Breast epithelium (tissue), 3 donors: ENCODE measurements around the gene SLC25A28.

Experiments used
- POLR2A ChIP-seq: fragments of 450-650 bp; IDR thresholded peaks from one replicate; pipeline ENCODE4 v1.6.1; 2016; ENCODE audit warnings: antibody characterized with exemption, mild to moderate bottlenecking, moderate library complexity
- TF ChIP-seq, protein P1 (sequence below), 3 donors: fragments of 450-650 bp; IDR thresholded peaks; one replicate each; pipeline ENCODE4 v1.5.1; 2016 to 2017; ENCODE audit warnings: antibody characterized with exemption in 3 of 3, mild to moderate bottlenecking in 3 of 3, moderate library complexity in 3 of 3

DNA sequence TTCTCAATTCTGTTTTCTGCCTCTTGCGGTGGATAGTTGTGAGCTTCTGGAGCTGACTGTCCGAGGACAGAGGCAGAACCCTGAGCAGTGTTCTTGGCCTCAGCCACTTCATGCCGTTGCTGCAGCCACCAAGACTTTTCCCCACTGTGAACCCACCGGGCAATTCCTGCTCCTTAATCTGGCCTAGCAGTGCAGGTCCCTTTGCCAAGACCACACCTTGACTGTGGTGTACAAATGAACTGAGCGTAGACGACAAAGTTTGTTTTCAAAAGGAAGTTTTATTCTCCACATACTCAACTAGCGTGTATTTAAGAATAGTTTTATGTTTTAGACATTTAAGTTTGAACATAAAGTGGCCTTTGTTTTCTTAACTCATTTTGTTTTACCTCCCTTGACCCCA lies 29.4 kb downstream of the SLC25A28 start:
- TF ChIP-seq, protein P1, sequence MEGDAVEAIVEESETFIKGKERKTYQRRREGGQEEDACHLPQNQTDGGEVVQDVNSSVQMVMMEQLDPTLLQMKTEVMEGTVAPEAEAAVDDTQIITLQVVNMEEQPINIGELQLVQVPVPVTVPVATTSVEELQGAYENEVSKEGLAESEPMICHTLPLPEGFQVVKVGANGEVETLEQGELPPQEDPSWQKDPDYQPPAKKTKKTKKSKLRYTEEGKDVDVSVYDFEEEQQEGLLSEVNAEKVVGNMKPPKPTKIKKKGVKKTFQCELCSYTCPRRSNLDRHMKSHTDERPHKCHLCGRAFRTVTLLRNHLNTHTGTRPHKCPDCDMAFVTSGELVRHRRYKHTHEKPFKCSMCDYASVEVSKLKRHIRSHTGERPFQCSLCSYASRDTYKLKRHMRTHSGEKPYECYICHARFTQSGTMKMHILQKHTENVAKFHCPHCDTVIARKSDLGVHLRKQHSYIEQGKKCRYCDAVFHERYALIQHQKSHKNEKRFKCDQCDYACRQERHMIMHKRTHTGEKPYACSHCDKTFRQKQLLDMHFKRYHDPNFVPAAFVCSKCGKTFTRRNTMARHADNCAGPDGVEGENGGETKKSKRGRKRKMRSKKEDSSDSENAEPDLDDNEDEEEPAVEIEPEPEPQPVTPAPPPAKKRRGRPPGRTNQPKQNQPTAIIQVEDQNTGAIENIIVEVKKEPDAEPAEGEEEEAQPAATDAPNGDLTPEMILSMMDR (IDR thresholded peaks at IDR 0.05) = no peak
- no peak for TF ChIP-seq POLR2A
